Ureter (tissue), 1 donor: Measurements from ENCODE around the gene RAB14. TPM values are rescaled to one million over a fixed set of nuclear protein-coding genes. Genes with fewer than 3 reads are reported as not detected.
"Not testable (repeated sequence)": the region's sequence is repeated elsewhere in the genome, so short reads cannot be mapped to it uniquely, and the experiment has no call there.

ENCODE experiments used
- DNase-seq: peaks from one replicate; pipeline ENCODE4 v3.0.0-alpha.2; 2020; ENCODE audit warnings: low spot score
- total RNA-seq: library from RNA; stranded (reverse); gene quantifications from one replicate; pipeline ENCODE4 v1.2.4, GENCODE V29; 2023
- donor health status: DM: yes; HTN: yes; CAD: no.

The RAB14 gene
- total RNA-seq, 1 donor from 2014 or later: 115 TPM

DNA sequence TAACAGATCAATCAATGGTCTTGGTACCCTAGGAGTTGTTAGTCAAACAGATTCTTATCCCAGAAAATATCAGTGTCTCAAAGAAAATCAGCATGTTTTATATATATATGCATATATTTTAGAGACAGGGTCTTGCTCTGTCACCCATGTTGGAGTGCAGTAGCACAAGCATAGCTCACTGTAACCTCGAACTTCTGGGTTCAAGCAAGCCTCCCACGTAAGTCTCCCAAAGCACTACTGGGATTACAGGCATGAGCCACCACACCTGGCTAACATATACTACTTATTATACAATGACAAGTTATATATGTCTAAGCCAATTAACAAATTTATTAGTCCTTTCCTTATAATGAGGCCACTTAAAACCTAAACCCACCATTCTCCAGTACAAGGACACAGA is 10.4 kb downstream of the RAB14 start:
- DNase-seq: no peak

DNA sequence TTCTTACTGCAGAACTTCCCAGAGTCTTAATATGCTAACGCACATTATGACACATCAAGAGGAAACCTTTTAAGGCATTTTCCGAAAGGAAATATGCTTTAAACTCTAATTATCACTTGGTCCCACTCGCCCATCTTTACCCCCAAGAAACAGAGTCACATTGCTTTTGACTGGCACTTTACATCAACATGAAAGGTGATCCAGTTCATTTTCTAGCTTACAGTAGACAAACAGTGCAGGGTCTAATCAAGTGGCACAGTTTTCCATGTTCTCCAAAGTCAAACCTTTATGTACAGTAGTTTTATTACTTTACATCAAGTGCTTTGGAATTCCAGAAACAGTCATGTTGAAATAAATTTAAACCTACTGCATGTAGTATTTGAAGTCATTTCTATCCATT is 12.0 kb downstream of the RAB14 start:
- no peak for DNase-seq

DNA sequence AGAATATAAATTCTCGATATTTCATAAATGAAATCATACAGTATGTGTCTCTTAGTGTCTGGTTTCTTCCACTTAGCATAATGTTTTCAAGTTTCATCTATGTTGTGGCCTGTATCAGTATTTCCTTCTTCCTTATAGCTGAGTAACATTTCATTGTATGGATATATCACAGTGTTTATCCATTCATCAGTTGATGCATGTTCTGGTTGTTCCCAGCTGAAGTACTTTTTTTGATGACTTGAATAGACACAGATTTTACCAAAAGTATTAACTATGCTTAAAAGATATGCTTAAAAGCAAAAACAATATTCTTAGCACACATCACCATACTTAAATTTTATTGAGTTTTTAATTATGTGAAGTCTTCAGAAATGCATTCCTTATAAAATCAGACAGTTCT is 12.7 kb downstream of the RAB14 start:
- no peak for DNase-seq

DNA sequence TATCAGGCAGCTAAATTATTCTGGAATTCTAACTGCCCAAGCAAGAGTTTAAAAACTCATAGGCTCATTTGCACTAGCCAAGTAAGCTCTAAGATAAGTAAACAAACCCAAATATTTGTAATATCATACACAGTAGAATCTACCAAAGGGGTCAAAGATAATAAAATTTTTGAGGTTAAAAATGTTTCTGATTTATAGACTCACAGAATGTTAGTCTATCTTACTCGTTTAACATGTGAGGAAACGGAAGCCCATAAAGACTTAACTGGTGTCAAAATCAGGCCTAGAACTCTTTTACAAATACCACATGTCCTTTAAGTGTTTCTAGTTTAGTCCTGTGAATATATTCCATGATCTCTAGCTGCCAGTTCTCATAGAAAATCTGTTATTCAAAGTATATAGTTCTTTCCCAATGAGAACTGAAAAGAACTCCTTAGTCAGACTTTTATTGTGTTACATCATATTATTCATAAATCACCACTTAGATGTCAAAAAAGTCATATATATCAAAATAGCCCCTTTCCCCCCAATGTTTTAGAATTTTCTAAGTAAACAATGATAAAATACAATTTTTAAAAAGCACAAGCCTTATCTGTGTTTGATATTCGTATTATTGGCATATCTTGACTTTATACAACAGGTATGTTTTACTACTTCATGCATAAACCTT is 13.9 kb downstream of the RAB14 start:
- DNase-seq: no peak

DNA sequence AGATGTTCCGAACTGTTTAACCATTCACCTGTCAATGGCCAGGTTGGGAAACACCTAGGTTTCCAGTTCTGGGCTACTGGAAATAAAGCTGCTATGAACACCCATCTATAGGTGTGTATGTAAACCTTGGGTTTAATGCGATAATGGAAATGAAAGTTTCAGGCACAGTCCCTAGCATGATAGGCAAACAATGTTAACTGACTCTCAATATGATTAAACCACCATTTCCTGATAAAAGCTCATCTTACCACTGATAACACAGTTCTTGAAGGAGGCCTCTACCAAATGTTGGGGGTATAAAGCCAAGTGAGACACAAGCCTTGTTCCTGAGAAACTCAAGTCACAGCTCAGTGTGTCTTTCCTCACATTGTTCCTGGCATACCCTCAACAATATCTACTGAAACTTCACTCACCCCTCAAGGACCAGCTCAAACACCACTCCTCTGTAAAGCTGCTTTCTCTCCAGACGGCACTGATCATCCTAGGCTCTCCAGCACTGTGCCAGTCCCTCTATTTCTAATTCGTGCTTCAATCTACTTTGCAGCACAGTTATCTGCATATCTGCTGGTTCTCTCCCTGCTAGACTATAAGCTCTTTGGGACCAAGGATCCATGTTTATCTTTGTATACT is 15.8 kb downstream of the RAB14 start:
- DNase-seq: no peak

DNA sequence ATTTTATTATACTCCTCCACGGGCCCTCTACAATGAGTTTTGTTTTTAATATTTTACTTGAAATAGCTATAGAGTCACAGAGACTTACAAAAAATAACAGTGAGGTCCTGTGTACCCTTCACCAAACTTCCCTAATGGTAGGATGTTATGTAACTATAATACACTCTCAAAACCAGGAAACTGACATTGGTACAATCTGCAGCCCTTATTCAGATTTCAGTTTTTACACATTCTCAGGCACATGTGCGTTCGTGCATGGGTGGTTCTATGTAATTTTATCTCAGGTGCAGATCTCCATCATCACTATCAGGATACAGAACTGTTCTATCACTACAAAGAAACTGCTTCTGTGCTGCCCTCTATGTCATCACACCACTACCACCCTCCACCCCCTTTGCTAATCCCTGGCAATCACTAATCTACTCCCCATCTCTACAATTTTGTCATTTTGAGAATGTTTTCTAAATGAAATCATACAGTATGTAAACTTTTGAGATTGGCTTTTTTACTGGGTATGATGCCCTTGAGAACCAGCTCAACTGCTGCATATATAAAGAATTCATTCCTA is 16.4 kb downstream of the RAB14 start:
- DNase-seq: no peak

DNA sequence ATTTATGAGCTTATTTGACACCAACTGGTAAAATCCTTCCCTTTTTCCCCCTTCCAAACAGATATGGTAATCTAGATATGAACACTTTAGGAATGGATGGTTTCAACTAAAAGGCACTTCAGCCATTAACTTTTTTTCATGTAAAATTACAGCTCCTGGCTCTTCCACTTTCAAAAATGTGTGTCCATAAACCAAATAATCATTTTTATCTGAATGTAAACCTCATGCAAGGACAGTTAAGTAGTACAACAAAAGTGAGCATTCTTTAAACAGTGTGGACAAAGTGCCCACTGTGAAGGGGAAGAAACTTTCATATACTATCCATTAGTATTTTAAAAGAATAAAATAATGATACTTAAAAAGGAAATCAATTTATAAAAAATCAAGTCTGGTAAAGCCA is 17.2 kb downstream of the RAB14 start:
- DNase-seq: no peak

DNA sequence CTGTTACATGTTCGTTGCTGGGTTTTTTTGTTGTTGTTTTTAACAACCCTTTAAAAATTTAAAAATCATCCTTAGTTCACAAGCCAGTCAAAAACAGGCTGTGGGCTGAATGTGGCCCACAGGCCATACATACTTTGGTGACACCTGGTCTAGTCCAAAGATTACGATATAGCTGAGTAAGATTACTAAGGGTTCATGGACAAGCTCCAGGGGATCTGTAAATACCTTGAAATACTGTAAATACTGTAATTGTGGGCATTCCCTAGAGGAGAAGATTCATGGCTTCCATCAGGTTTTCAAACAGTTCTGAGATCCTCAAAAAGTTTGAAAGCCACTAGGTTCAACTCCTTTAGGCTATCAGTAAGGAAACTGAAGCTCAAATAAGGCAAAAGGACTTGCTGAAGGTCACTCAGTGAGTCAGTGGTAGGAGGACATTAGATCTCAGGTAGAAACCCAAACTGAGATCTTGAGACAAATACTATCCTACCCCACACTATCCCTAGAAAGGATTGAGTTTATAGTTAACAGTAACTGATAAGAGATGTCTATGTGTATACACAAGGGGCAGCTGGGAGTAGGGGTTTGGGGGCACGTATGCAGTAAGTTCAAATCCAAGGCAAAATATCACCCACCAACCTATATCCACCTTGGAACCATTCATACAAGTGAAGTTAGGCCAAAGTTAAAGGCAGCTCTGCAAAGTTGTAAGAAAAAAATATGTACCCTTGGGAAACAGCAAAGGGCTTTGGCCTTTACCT is 17.8 kb downstream of the RAB14 start:
- no peak for DNase-seq

DNA sequence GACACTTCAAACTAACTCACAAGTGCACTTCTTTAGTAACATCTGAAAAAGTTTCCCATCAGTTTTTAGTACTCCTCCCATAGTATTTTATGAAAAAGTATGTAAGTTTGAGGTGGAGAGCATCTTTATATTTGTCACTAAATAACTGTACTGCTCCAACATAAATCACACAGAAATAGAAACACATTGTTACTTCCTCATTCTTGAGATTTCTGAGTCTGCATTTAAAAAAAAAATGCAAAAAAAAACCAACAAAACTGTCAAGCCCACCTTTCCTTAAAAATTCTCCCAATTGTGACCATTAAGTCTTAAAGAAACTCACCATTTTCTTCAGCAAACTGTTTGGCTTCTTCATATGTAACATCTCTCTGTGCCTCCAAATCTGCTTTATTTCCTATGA is 18.7 kb downstream of the RAB14 start:
- no peak for DNase-seq

DNA sequence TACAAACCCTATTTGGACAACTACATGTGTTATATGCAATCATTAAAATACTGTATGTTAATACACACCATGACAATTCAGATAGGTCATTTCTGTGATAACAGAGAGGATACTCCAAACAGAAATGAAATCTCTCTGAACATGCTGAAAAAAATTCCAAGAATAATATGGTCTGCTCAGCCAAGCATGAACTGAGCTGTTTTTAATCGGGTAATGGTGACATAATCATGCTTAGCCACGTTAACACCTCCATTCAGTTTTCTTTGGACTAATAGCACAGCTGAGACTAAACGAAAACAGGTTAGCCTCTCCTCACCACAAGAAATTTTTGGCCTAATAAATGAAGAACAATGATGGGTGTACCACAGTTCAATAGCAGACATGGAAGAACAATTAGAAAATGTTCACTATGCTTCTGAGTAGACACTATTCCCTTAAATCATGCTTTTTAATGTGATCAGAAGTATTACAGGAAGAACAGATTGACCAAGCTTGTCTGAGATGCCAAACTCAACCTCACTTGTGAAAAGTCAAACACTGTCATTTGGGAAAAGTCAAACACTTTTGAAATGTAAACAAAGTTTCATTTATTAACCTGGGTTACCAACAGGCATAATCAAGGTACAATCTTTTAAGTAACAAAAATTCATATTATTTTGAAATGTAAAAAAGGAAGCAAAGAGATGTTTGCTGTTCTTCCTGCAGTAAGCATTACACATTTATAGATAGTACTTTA is 19.4 kb downstream of the RAB14 start:
- DNase-seq: no peak

DNA sequence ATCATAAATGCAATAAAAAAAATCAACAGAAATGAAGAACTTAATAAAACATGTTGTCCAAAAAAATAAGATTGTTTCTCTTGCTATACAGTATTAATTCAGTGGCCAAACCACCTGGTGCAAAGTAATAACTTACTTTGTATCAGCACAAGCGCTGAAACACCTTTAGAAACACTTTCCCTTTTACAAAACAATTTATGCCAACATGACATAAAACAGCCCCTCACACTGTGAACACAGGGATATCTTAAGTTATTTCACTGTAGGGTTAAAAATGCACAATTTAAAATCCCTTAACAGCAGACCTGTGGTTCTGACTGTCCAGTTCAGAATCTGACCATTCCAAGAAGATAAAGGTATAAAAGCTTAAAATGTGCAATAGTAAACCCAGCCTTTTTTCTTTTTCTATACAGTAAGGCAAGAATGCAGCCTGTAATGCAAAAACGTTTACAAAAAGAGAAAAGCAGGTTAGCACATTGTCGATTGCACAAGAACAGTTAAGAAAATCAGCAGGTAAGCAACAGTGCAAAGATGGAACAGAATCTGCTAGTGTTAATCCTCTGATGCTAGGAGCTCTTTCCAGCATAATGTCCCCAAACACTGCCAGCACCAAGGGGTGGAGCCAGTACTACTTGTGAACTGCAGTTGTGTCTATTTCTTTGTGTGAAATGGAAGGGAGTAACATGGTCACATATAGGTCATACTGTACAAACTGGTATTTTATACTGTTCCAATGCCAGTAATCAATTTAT is 21.6 kb downstream of the RAB14 start:
- DNase-seq: no peak

DNA sequence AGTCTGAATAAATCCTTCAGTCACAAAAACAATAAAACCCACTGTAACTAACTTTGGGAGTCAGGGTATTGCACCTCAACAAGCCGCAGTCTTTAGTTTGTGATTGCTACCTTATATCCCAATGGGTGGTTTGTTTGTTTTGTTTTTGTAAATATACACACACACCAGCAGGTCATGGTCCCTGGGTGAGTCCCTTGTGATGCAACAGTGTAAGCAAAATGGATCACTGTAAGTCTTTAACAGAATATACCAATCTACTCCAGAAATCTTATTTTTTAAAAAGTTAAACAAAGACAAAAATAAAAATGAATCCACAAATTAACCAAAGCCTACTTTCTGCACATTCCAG is 22.3 kb downstream of the RAB14 start:
- not testable (repeated sequence) for DNase-seq

DNA sequence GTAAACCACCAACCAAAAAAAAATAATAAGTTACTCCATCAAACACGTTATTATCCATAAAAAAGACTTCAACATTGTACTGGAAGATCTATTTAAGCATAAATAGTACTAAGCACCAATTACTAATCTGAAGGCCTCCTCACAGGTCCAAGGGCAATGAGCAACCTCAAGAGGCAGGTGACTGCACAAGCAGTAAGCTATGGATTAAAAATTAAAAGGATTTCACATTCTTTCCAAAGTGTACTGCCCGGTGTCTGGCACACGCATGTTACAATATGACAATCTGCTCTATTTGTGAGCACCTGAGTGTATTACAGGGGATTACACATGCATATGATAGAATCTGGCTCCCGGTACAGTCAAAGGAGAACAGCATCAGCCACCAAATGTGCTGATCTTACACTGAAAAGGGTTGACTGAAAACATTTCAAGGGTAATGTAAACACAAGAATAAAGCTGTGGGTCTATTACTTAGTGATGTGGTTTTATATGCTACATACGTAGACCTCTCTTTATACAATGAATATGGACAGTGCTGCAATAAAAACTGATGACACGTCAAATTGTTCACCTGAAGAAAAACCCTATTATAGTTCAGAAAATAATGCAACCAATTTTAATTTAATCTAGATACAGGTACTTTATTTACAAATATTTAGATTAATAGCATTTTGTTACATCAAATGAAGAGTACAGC is 22.8 kb downstream of the RAB14 start:
- no peak for DNase-seq

DNA sequence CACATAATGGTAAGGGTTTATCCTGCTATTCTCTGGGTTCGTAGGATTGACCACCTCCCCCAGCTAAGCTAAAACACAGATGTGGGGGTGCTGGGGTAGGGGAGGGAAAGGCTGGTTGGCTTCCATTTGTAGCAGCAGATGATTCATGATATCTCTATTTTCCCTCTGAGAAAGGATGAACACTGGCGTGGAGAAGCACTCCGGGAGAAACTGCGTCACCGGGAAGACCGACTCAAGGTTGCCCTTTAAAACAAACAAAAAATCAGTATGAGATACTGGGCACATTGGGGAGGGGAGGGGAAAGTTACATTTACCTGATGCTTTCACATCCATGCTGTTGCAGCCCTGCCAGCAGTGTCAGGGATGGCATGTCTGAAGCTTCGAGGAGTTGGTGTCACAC is 28.2 kb downstream of the RAB14 start:
- DNase-seq: no peak

DNA sequence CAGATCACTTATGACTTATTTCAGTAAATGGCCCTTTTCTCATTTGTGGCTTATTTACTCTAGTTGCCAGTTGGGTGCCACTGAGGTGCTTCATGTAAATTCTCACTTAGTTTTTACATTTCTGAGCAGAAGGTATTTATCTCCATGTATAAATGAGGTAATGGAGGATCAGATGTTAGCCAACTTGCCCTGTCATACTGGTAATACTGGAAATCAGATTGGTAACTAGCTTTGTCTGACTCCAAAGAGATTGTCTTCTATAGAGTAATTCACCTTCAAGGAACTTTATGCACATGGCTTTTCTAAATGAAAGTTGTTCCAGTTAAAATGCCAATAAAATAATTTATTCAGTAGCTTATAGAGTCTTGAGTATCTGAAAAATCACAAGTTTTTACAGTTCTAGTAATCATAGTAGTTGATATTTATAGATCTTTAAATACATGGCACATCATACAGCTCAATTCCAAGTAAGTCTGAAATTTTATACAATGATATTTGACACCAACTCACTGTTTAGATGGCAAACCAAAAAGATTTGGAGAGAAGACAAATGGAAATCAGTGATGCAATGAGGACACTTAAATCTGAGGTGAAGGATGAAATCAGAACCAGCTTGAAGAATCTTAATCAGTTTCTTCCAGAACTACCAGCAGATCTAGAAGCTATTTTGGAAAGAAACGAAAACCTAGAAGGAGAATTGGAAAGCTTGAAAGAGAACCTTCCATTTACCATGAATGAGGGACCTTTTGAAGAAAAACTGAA is 28.8 kb downstream of the RAB14 start:
- no peak for DNase-seq

DNA sequence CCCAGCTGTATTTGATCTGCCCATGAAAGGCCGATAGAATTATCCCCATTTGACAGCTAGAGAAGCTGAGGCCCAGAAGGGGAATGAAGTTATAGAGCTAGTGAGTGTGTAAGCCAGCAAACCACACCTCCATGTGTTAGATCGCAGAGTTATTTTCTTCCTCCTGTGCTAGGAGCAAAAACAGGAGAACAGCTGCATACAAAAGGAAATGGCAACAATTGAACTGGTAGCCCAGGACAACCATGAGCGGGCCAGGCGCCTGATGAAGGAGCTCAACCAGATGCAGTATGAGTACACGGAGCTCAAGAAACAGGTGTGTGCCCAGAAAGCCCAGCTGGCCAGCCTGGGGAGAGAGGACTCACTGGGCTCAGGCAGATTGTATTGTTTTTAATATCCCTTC is 30.4 kb downstream of the RAB14 start:
- no peak for DNase-seq

DNA sequence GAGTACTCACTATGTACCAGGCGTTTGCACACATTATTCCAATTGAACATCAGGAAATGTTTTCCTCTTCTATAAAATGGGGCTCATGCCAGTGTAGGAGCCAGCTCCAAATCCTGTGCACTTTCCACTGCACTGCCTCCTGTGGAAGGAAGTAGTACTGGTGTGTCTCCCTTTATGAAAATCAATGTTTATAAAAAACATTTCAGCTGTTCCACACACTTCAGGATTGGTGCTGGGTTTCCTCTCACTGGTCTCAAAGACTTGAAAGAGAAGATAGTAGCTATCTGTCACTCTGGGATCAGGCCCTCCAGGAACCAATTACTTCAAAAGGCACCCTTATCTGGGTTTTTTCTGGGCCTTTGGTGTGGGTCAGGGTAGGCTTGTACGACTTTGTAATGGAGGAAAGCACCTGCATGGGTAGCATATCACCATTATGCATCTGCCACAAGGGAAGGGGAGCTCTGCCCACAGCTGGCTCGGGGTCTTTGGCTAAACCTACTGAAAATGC is 32.5 kb downstream of the RAB14 start:
- DNase-seq: no peak

DNA sequence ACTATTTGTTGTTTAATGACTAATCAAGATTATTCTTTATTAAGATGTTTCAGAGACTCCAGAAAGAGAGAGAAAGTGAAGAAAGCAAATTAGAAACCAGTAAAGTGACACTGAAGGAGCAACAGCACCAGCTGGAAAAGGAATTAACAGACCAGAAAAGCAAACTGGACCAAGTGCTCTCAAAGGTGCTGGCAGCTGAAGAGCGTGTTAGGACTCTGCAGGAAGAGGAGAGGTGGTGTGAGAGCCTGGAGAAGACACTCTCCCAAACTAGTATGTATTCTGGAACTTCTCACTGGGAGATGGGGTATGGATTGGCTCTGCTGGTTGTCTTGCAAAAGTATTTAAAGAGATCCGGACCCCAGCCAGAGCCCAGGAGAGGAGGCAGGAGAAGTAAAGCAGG is 33.6 kb downstream of the RAB14 start:
- no peak for DNase-seq

DNA sequence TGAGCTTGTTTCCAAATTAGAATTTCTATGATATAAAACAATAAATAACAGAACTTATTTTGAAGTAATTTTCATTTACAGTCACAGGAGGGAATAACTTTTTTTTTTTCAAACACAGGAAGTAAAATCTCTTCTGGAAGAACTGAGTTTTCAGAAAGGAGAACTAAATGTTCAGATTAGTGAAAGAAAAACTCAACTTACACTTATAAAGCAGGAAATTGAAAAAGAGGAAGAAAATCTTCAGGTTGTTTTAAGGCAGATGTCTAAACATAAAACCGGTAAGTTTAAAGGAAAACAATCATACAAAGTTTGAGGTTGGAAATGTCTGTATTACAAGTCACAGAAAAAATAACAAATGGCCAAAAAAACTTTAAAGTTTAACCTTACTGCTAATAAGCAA is 41.6 kb downstream of the RAB14 start:
- no peak for DNase-seq

DNA sequence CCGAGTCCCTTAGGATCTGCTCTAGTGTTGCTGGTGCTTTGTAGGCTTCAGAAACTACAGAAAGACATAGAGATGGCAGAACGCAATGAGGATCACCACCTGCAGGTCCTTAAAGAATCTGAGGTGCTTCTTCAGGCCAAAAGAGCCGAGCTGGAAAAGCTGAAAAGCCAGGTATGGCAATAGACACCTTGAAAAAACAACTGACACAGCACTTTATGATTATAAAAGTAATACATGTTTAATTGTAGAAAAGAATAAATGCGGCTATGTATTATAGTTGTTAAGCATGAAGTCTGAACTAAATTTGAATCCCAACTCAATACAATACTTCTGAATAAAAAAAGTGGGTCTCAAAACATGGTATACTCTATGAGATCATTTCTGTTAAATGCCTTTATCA is 43.7 kb downstream of the RAB14 start:
- DNase-seq: no peak
